Caco-2 (cell line): Measurements from ENCODE around the gene FGF14. TPM values are rescaled to one million over a fixed set of nuclear protein-coding genes. Genes with fewer than 3 reads are reported as not detected.

ENCODE experiments used
- BruUV-seq: library from RNA; stranded (reverse); fragments of 400-500 nt; replicated peaks from 2 replicates; lab custom pipeline; 2021; lab: Mats Ljungman, UMichigan
- CTCF ChIA-PET: fragments of 300-600 bp; sonication (Branson Sonifier 250); formaldehyde crosslinking; loops from one replicate; lab custom pipeline; 2022; ENCODE audit warnings: antibody characterized with exemption; lab: Charles Lee
- POLR2A ChIA-PET: fragments of 300-600 bp; sonication (Branson Sonifier 250); formaldehyde crosslinking; loops from one replicate; lab custom pipeline; 2022; ENCODE audit warnings: antibody characterized with exemption; lab: Charles Lee
- DNase-seq, 2 experiments: peaks; one replicate each; pipeline versions ENCODE4 v3.0.0 to v3.0.0-alpha.2; 2020 to 2022
- H3K27me3 ChIP-seq: replicated peaks from 2 replicates; pipeline ENCODE4 v1.6.0; 2011; ENCODE audit warnings: low read length; ENCODE audit not compliant: control insufficient read depth, insufficient read depth
- H3K36me3 ChIP-seq: 2 replicates; pipeline ENCODE4 v1.5.1; 2011; ENCODE audit warnings: low read length; ENCODE audit not compliant: control insufficient read depth, insufficient read depth
- H3K4me1 ChIP-seq: fragments of 250-450 bp; sonication (Bioruptor Pico); 2 replicates; pipeline ENCODE4 v1.5.1; 2020; ENCODE audit warnings: mild to moderate bottlenecking
- H3K4me3 ChIP-seq: 2 replicates; pipeline ENCODE4 v1.5.1; 2011; ENCODE audit warnings: low read depth, mild to moderate bottlenecking, control low read depth, low read length
- H3K9me3 ChIP-seq: fragments of 250-450 bp; sonication (Bioruptor Pico); 2 replicates; pipeline ENCODE4 v1.5.1; 2020; ENCODE audit warnings: mild to moderate bottlenecking, moderate library complexity
- H3K27ac Mint-ChIP-seq: one replicate; pipeline ENCODE4 v1.8.0; 2022; ENCODE audit warnings: mixed read lengths; ENCODE audit not compliant: unreplicated experiment
- H3K27me3 Mint-ChIP-seq: one replicate; pipeline ENCODE4 v1.8.0; 2022; ENCODE audit warnings: mixed read lengths; ENCODE audit not compliant: insufficient read depth, unreplicated experiment
- H3K36me3 Mint-ChIP-seq: one replicate; pipeline ENCODE4 v1.8.0; 2022; ENCODE audit warnings: mild to moderate bottlenecking, mixed read lengths; ENCODE audit not compliant: insufficient read depth, unreplicated experiment
- H3K4me1 Mint-ChIP-seq: one replicate; pipeline ENCODE4 v1.8.0; 2022; ENCODE audit warnings: low read depth, mixed read lengths; ENCODE audit not compliant: unreplicated experiment
- H3K4me3 Mint-ChIP-seq: one replicate; pipeline ENCODE4 v1.8.0; 2022; ENCODE audit warnings: mild to moderate bottlenecking, moderate library complexity, mixed read lengths; ENCODE audit not compliant: unreplicated experiment
- H3K9me3 Mint-ChIP-seq: one replicate; pipeline ENCODE4 v1.8.0; 2022; ENCODE audit warnings: mixed read lengths; ENCODE audit not compliant: unreplicated experiment
- CTCF ChIP-seq, 2 experiments: fragments of 200-600 bp in 1 of 2; IDR thresholded peaks; 1 replicate in 1 of 2; 2 replicates in 1 of 2; pipeline versions ENCODE4 v1.5.1 to v1.8.0; 2011 to 2022; ENCODE audit warnings: antibody characterized with exemption in 1 of 2, control low read depth in 1 of 2, inconsistent platforms in 1 of 2, low read depth in 1 of 2, low read length in 1 of 2, mild to moderate bottlenecking in 1 of 2, moderate library complexity in 1 of 2; ENCODE audit not compliant: insufficient read depth in 1 of 2, severe bottlenecking in 1 of 2, unreplicated experiment in 1 of 2
- intact Hi-C: fragments of 100-400 bp; cut with micrococcal nuclease; formaldehyde crosslinking; loops from one replicate; pipeline ENCODE4 v1.10.0; 2022; ENCODE audit not compliant: unreplicated experiment
- total RNA-seq: library from RNA; stranded (reverse); gene quantifications from 2 replicates; pipeline ENCODE4 v1.2.3, GENCODE V29; 2022

FGF14 gene
- total RNA-seq, 1 experiment from 2014 or later: not detected

GRCh38 chr13:101988140-101988539, 413.7 kb downstream of the FGF14 start:
- Mint-ChIP-seq H3K27me3 (peaks cover 5% of the 10 kb centered on the region), H3K9me3 (no peaks in the 10 kb centered on the region), H3K27ac (no peak overlapping the region), H3K36me3 (no peaks in the 10 kb centered on the region), H3K4me1 (no peaks in the 10 kb centered on the region), H3K4me3 (no peak overlapping the region)
- intact Hi-C loops: no loop called here
- Histone ChIP-seq H3K27me3 (no peaks in the 10 kb centered on the region), H3K4me3 (no peak overlapping the region), H3K36me3 (no peaks in the 10 kb centered on the region), H3K4me1 (no peaks in the 10 kb centered on the region), H3K9me3 (no peaks in the 10 kb centered on the region; the same call in 1 of the 2 replicates)
- no peak for DNase-seq
- POLR2A ChIA-PET: no interaction called here
- TF ChIP-seq CTCF (IDR thresholded peaks at IDR 0.05; ENCODE audit: insufficient read depth in 1 of 2, low read depth in 1 of 2, low read length in 1 of 2, severe bottlenecking in 1 of 2, unreplicated experiment in 1 of 2): no peak
- CTCF ChIA-PET: no interaction called here
- no TSS peak for BruUV-seq

DNA sequence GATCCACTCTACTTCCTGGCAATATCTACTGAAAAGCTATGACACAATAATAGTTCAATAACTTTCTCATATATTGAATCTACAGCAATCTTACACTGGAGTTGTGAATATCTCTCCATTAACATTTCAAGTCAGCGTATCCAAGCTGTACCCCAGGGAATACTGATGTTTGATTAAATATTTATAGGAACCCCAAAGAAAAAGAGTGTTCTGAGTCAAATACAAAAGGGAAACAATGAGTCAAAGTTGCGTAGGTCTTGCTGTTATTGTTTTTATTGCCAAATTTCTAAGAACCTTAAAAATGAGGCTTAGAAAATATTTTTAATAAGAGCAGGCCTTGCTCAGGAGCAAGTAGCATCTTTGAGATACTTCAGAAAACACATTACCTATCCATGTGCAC, 415.5 kb downstream of the FGF14 start:
- no peak for DNase-seq
- no peaks in the 10 kb centered on the region for H3K4me1 ChIP-seq
- H3K27me3 ChIP-seq: no peaks in the 10 kb centered on the region
- POLR2A ChIA-PET: no interaction called here
- no peaks in the 10 kb centered on the region for H3K9me3 Mint-ChIP-seq
- H3K9me3 ChIP-seq: no peaks in the 10 kb centered on the region; the same call in 1 of the 2 replicates
- intact Hi-C loops: no loop called here
- H3K4me3 ChIP-seq: no peak overlapping the region
- no TSS peak for BruUV-seq
- H3K4me3 Mint-ChIP-seq: no peak overlapping the region
- CTCF ChIA-PET: no interaction called here
- no peaks in the 10 kb centered on the region for H3K36me3 ChIP-seq
- no peaks in the 10 kb centered on the region for H3K4me1 Mint-ChIP-seq
- no peak for TF ChIP-seq CTCF (IDR thresholded peaks at IDR 0.05; ENCODE audit: insufficient read depth in 1 of 2, low read depth in 1 of 2, low read length in 1 of 2, severe bottlenecking in 1 of 2, unreplicated experiment in 1 of 2)
- peaks cover 5% of the 10 kb centered on the region for H3K27me3 Mint-ChIP-seq
- no peaks in the 10 kb centered on the region for H3K36me3 Mint-ChIP-seq
- no peak overlapping the region for H3K27ac Mint-ChIP-seq

DNA sequence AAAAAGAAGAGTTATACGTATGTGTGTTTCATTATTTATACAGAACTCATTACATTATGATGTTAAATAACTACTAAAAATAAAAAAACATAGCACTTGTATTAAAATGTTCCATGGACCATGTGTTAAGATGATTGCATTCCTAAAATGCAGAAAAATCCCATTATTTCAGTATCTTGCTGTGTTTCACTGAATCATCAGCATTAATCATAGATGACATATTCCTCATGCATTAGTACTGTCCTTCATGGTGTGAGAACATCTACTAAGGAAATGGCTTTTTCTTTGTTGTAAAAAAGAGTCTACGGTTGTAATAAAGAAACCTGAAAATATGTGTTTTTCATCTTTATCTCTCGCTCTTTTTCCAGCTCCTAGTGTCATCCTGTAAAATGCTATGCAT, 416.5 kb downstream of the FGF14 start:
- H3K4me3 Mint-ChIP-seq: no peak overlapping the region
- POLR2A ChIA-PET: no interaction called here
- intact Hi-C loops: no loop called here
- peaks cover 5% of the 10 kb centered on the region for H3K27me3 Mint-ChIP-seq
- H3K9me3 ChIP-seq: no peaks in the 10 kb centered on the region; the same call in 1 of the 2 replicates
- H3K36me3 ChIP-seq: no peaks in the 10 kb centered on the region
- no peak overlapping the region for H3K4me3 ChIP-seq
- H3K4me1 Mint-ChIP-seq: no peaks in the 10 kb centered on the region
- no peaks in the 10 kb centered on the region for H3K4me1 ChIP-seq
- H3K9me3 Mint-ChIP-seq: no peaks in the 10 kb centered on the region
- no peak for DNase-seq
- BruUV-seq: no TSS peak
- no peaks in the 10 kb centered on the region for H3K36me3 Mint-ChIP-seq
- H3K27me3 ChIP-seq: no peaks in the 10 kb centered on the region
- CTCF ChIA-PET: no interaction called here
- no peak overlapping the region for H3K27ac Mint-ChIP-seq
- TF ChIP-seq CTCF (IDR thresholded peaks at IDR 0.05; ENCODE audit: insufficient read depth in 1 of 2, low read depth in 1 of 2, low read length in 1 of 2, severe bottlenecking in 1 of 2, unreplicated experiment in 1 of 2): no peak
